GM21737 (cell line): ENCODE results near the gene KCNE1.
"Not testable (repeated sequence)": the region's sequence is repeated elsewhere in the genome, so short reads cannot be mapped to it uniquely, and the experiment has no call there.

Experiments
- ATAC-seq: cut with Tn5 transposase; IDR thresholded peaks from one replicate; pipeline ENCODE4 v1.9.1; 2021; ENCODE audit warnings: mild to moderate bottlenecking, moderate library complexity; ENCODE audit not compliant: unreplicated experiment

The KCNE1 gene

GRCh38 chr21:34514576-34515115 lies 2.6 kb upstream of the KCNE1 start:
- ATAC-seq: no peak

- no peak for ATAC-seq
Measured at GRCh38 chr21:34513129-34513675, 1.2 kb upstream of the KCNE1 start.

- ATAC-seq: no peak
Measured at GRCh38 chr21:34511181-34511580, 829 bp downstream of the KCNE1 start.

GRCh38 chr21:34510148-34511142 lies 1.6 kb downstream of the KCNE1 start:
- no peak for ATAC-seq

GRCh38 chr21:34509151-34509550 lies 2.9 kb downstream of the KCNE1 start:
- ATAC-seq: no peak

- ATAC-seq: no peak
Measured at GRCh38 chr21:34504595-34504994, 7.4 kb downstream of the KCNE1 start.

- ATAC-seq: no peak
Measured at GRCh38 chr21:34502480-34503106, 9.4 kb downstream of the KCNE1 start.

- ATAC-seq: no peak
Measured at GRCh38 chr21:34501716-34502115, 10.3 kb downstream of the KCNE1 start.

- ATAC-seq: no peak
Measured at GRCh38 chr21:34500191-34500590, 11.8 kb downstream of the KCNE1 start.

GRCh38 chr21:34499116-34499515 lies 12.9 kb downstream of the KCNE1 start:
- ATAC-seq: no peak

- no peak for ATAC-seq
Measured at GRCh38 chr21:34498623-34499022, 13.4 kb downstream of the KCNE1 start.

- not testable (repeated sequence) for ATAC-seq
Measured at GRCh38 chr21:34483854-34484253, 28.2 kb downstream of the KCNE1 start.

- ATAC-seq: not testable (repeated sequence)
Measured at GRCh38 chr21:34483435-34483834, 28.6 kb downstream of the KCNE1 start.

GRCh38 chr21:34467333-34467732 lies 44.7 kb downstream of the KCNE1 start:
- not testable (repeated sequence) for ATAC-seq

- ATAC-seq: not testable (repeated sequence)
Measured at GRCh38 chr21:34459426-34459825, 52.6 kb downstream of the KCNE1 start.

GRCh38 chr21:34458266-34458665 lies 53.7 kb downstream of the KCNE1 start:
- ATAC-seq: not testable (repeated sequence)

- ATAC-seq: not testable (repeated sequence)
Measured at GRCh38 chr21:34456180-34456579, 55.8 kb downstream of the KCNE1 start.

GRCh38 chr21:34455628-34456027 lies 56.4 kb downstream of the KCNE1 start:
- not testable (repeated sequence) for ATAC-seq

GRCh38 chr21:34447018-34447417 lies 65.0 kb downstream of the KCNE1 start:
- not testable (repeated sequence) for ATAC-seq

GRCh38 chr21:34443486-34443885 lies 68.5 kb downstream of the KCNE1 start:
- not testable (repeated sequence) for ATAC-seq

GRCh38 chr21:34429710-34430109 lies 82.3 kb downstream of the KCNE1 start:
- not testable (repeated sequence) for ATAC-seq
